ENCODE results near the gene NMNAT2.
"Not testable (repeated sequence)": the region's sequence is repeated elsewhere in the genome, so short reads cannot be mapped to it uniquely, and the experiment has no call there.

NMNAT2 gene

GRCh38 chr1:183418696-183419095, 516 bp upstream of the NMNAT2 start:
- DNase-seq (ENCODE audit: low read depth in 3 of 3, low spot score in 1 of 3): no peak

DNA sequence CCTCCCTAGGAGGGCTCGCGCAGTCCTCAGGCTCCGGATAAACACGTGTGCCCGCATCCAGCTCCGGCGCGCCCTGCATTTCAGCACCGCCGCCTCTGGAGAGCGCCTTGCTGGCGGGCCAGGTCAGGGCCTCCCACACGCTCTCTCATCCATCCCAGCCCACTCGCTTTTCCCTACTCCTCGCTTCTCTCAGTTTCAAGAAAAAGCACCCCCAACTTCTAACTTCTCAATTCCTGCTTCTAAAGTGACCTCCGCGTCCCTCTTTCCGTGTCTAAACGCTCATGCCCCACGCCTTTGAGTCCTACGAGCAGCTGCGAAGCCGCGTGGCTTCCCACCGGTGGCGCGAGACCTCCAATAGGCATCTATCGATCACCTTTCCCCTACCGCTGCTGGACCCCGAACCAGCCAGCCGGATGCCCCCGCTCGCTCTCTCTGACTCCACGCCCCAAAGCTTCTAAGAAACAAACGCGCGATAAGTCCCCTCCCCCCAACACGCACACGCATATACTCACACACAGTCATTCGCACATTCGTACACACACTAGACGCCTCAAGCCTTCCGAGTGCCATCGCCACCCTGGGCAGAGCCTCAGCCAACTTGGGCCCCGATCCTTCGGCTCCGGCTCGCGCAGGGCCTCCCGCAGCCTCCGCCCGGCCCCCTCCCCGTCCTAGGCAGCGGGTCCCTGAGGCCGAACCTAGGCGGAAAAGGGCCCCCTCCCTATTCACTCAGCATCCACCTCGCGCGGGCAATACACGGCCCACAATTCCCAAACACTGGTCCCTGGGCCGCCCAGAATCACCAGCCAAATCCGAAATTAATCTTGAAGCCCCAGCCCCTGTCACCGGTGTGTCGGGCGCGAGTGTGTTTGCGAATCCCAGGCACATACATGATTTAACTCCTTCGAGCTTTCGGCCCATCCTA, 1.1 kb downstream of the NMNAT2 start:
- DNase-seq (ENCODE audit: low read depth in 3 of 3, low spot score in 1 of 3): peak in 1 of 3 donors; percentile 16

DNA sequence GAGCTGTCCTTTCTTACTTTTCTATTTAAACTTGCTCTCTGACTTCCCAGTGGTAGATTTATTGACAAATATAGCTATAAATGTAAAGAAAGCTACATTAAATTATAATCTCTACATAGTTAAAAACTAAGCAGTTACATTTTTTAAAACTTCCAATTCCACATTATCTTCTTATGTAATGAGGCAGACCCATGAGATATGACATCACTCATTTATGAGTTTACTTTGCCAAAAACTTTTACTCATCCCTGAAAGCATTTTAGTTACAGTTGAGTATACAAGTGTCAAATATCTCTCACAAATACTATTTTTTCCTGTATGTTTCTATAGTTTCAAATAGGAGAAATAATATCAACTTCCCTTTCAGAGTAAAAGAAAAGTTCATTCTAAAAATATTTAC, 3.8 kb downstream of the NMNAT2 start:
- no peak for DNase-seq (ENCODE audit: low read depth in 3 of 3, low spot score in 1 of 3)

GRCh38 chr1:183411091-183411490, 7.1 kb downstream of the NMNAT2 start:
- DNase-seq (ENCODE audit: low read depth in 3 of 3, low spot score in 1 of 3): no peak

- no peak for DNase-seq (ENCODE audit: low read depth in 3 of 3, low spot score in 1 of 3)
Measured at GRCh38 chr1:183407961-183408360, 10.2 kb downstream of the NMNAT2 start.

- no peak for DNase-seq (ENCODE audit: low read depth in 3 of 3, low spot score in 1 of 3)
Measured at GRCh38 chr1:183407474-183407873, 10.7 kb downstream of the NMNAT2 start.

DNA sequence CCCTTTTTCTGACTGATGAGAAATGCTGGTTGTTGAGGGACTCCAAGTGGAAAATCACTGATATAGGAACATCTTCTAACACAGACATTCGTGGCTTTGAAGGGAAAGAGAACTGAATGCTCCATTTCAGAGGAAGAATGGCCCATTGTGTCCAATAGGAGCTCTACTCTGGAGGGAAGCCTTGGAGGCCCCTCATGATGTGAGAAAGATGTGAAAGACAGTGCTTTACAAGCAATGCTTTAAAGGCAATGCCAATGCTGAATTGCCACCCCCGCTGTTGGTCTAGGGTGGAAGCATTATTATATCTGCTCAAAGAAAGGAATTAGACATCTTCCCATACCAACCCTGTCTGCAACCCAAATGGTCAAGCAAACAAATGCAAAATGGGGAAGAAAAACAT, 13.7 kb downstream of the NMNAT2 start:
- no peak for DNase-seq (ENCODE audit: low read depth in 3 of 3, low spot score in 1 of 3)

GRCh38 chr1:183403498-183403897, 14.7 kb downstream of the NMNAT2 start:
- DNase-seq (ENCODE audit: low read depth in 3 of 3, low spot score in 1 of 3): no peak

- DNase-seq (ENCODE audit: low read depth in 3 of 3, low spot score in 1 of 3): not testable (repeated sequence)
Measured at GRCh38 chr1:183401565-183401964, 16.6 kb downstream of the NMNAT2 start.

DNA sequence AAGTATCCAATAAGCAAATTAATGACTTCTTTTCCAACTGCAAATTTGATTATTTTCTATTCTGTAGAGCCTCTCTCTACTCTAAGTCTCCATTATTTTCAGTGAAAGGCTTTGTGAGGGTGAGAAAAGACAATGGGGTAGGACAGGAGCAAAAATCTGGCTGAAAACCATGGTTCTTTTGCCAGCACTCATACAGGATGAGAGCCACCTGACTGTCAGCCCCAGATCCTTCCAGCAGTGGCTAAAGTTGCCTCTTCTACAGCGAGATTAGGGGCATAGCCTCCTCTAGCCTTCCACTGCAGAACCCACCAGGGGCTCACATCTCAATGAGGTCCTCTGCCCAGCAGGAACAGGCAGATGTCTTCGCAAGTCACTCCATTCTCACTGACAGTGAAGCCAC, 23.7 kb downstream of the NMNAT2 start:
- DNase-seq (ENCODE audit: low read depth in 3 of 3, low spot score in 1 of 3): no peak

DNA sequence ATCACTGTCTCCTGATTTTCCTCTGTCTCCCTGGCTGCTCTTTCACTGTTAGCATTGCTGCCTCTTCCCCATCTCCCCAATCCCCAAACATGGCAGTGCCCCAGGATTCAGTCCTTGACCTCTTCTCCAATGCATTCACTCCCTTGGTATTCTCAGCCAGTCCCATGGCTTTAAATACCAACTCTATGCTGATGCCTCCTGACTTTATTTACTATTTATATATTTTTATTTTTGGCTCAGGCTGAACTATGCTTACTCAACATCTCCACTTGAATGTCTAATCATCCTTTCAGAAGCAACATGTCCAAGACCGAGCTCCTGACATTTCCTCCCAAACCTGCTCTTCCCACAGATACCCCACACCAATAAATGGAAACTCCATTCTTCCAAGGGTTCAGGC, 26.3 kb downstream of the NMNAT2 start:
- no peak for DNase-seq (ENCODE audit: low read depth in 3 of 3, low spot score in 1 of 3)

DNA sequence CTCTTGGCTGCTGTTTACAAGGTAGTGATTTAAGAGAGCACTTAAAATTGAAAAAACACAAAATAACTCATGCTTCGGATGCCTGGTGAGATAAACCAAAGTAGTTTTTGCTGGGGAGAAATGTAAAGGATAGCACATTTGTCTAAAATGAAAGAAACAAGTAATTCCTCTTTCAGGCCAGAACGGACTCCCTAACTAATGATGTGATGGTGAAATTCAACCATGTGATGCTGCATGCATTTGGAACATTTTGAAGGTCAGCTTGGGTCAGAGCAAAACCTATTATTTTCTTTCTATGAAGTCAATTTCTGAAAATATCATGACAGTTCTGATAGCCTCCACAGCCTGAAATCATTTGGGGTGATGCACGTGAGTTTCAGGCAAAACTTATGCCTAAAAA, 27.6 kb downstream of the NMNAT2 start:
- DNase-seq (ENCODE audit: low read depth in 3 of 3, low spot score in 1 of 3): no peak

GRCh38 chr1:183388735-183389134, 29.4 kb downstream of the NMNAT2 start:
- DNase-seq (ENCODE audit: low read depth in 3 of 3, low spot score in 1 of 3): no peak

- no peak for DNase-seq (ENCODE audit: low read depth in 3 of 3, low spot score in 1 of 3)
Measured at GRCh38 chr1:183385340-183386144, 32.6 kb downstream of the NMNAT2 start.

DNA sequence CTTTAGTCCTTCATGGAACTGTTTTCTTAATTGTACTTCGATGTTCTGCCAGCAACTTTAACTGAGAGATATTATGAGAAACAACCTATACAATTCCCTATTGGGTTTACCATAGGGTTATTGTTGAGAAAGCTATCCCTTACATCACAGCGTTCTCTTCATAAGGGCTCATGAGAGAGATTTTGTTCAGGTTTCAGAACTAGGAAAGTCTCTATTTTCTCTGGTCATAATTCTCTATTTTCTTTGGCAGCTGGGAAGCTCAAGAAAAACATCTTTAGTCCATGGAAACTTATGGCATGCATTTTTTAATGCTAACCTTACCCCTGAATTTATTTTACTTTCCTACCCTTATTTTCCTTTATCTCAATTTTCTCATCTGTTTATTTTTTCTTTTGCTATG, 38.2 kb downstream of the NMNAT2 start:
- DNase-seq (ENCODE audit: low read depth in 3 of 3, low spot score in 1 of 3): no peak

DNA sequence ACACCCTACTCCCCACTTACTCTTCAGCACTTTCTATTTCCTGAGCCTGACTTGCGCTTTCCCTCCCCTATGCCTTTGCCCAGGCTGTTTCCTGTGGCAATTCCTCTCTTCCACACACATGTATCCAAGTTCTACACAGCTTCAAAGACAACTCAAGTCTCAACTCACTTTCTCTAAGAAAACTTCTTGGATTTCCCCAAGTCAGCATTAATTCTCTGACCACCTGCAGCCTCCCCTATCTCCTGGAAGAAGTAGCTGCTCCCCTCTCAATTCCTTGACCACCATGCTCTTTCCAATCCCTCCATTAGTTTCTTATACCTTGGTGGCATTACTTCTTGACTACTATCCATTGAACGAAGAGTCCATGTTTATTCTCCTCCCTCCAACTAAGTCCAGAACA, 42.8 kb downstream of the NMNAT2 start:
- DNase-seq (ENCODE audit: low read depth in 3 of 3, low spot score in 1 of 3): no peak

DNA sequence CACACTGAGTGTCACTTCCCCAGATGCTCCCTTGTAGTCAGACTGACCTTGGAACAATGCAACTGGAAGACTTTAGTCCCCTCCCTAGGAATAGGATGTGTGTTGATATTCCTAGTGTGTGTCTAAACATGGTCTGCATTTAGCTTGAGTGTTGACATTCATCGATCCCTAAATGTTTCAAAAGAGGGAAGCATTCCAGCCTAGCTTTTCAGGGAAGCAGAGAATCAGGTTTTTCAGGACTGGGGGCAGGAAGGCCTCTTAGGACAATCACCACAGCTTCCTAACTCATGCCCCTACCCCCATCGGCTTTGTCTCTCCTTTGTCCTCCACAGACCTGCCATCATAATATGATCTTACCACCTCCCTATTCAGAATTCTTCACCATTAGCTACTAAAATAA, 43.4 kb downstream of the NMNAT2 start:
- DNase-seq (ENCODE audit: low read depth in 3 of 3, low spot score in 1 of 3): no peak

DNA sequence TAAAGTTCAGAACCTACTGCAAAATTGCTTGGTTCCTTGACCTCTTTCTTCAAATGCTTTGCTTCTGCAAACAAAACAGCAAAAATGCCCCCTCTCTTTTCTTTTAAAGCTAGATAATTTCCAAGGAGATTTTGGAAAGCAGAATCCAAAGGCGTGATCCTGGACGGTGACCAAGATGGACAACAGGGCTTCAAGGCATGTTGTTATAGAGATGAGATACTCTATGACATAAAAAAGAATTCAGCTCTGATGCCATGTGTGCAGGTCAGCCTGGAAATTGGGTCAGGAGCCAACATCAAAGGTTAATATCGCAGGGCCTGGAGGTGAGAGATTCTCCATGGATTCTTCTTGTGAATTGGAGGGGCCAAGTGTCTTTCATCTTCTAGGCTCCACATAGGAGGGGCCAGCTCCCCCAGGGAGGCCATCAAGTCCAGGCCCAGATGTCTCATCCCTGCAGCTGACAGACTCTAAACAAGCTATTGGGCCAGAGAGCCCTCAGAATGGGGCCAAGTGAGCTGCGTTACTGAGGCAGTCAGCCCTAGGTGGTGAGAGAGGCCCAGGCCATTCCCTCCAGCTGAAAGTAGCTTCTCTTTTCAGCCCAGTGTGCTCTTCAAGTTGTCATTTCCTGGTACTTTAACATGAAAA, 45.5 kb downstream of the NMNAT2 start:
- DNase-seq (ENCODE audit: low read depth in 3 of 3, low spot score in 1 of 3): no peak

- no peak for DNase-seq (ENCODE audit: low read depth in 3 of 3, low spot score in 1 of 3)
Measured at GRCh38 chr1:183370399-183371058, 47.7 kb downstream of the NMNAT2 start.

- DNase-seq (ENCODE audit: low read depth in 3 of 3, low spot score in 1 of 3): no peak
Measured at GRCh38 chr1:183368213-183369108, 49.7 kb downstream of the NMNAT2 start.

Measured in stimulated activated CD4-positive, alpha-beta T cell treated with anti-CD3 and anti-CD28 coated beads, TNF-alpha, amount 100 ng/mL, for 1 hour (primary cell).